OCI-LY3 (cell line): ENCODE results near the gene ASTN2.

Experiments
- CTCF ChIP-seq: fragments of 200-600, 300-600 bp; sonication (generic); IDR thresholded peaks from 2 replicates; pipeline ENCODE4 v1.5.1; 2014; ENCODE audit warnings: antibody characterized with exemption, low read length, low read depth
- EZH2phosphoT487 ChIP-seq: fragments of 200-600 bp; shearing (Covaris generic); IDR thresholded peaks from 2 replicates; pipeline ENCODE4 v1.6.1; 2018; ENCODE audit warnings: antibody characterized with exemption, mixed run types, low read depth

GRCh38 chr9:117435630-117436261, 20.9 kb upstream of the ASTN2 start:
- no peak for TF ChIP-seq CTCF
- no peak for TF ChIP-seq EZH2phosphoT487
